Measurements from ENCODE around the gene CRIM1.

CRIM1 gene

GRCh38 chr2:36359067-36359466 lies 3.5 kb downstream of the CRIM1 start:
- H3K4me1 ChIP-seq (ENCODE audit: control insufficient read depth, insufficient read depth, low read depth, low read length): peaks cover 12% of the 10 kb centered on the region
- no peak overlapping the region for H2AFZ ChIP-seq (ENCODE audit: low read depth, low read length)
- H3K9me3 ChIP-seq (ENCODE audit: control insufficient read depth, low read length): no peaks in the 10 kb centered on the region
- no peaks in the 10 kb centered on the region for H3K79me1 ChIP-seq (replicated peaks; ENCODE audit: low read length, poor library complexity, severe bottlenecking)
- H3K4me2 ChIP-seq (ENCODE audit: low read length, poor library complexity, severe bottlenecking): peak overlapping the region; percentile 59
- no peak for DNase-seq
- no peak overlapping the region for H3K4ac ChIP-seq (ENCODE audit: low read depth in 1 of 2, low read length in 2 of 2)
- H3K27me3 ChIP-seq (ENCODE audit: control insufficient read depth in 1 of 2, insufficient read depth in 1 of 2, low read length in 2 of 2): no peaks in the 10 kb centered on the region
- H4K91ac ChIP-seq (ENCODE audit: low read length): no peak overlapping the region
- no peak overlapping the region for H2BK15ac ChIP-seq (ENCODE audit: low read depth, poor library complexity, severe bottlenecking)
- peak overlapping the region; percentile 85 for H3K27ac ChIP-seq (ENCODE audit: low read length, poor library complexity, severe bottlenecking)
- H3K18ac ChIP-seq (ENCODE audit: low read depth in 1 of 2, low read length in 2 of 2): no peak overlapping the region
- no peak overlapping the region for H2AK5ac ChIP-seq (ENCODE audit: low read length, severe bottlenecking)
- H2BK5ac ChIP-seq (ENCODE audit: low read depth, low read length, poor library complexity, severe bottlenecking): no peak overlapping the region
- H2BK12ac ChIP-seq (ENCODE audit: low read length in 2 of 2): no peak overlapping the region
- no peak overlapping the region for H3K14ac ChIP-seq (ENCODE audit: low read length in 2 of 2)
- H2BK120ac ChIP-seq (ENCODE audit: low read depth, low read length): no peak overlapping the region
- H3K4me3 ChIP-seq (ENCODE audit: insufficient read depth in 1 of 2, low read depth in 1 of 2, low read length in 2 of 2): peak overlapping the region in 1 of 2 experiments; percentile 86
- no peak overlapping the region for H4K8ac ChIP-seq (ENCODE audit: low read length)
- peak overlapping the region; percentile 90 for H3K9ac ChIP-seq (ENCODE audit: low read length)
- H3K36me3 ChIP-seq (ENCODE audit: control insufficient read depth in 1 of 2, insufficient read depth in 2 of 2, low read depth in 1 of 2, low read length in 2 of 2): no peaks in the 10 kb centered on the region
- 15% methylated on average over 2 of the region's 5 CpGs for WGBS
- no peak overlapping the region for H3K23ac ChIP-seq (ENCODE audit: low read length in 2 of 2)

- no peak overlapping the region for H3K23ac ChIP-seq (ENCODE audit: low read length in 2 of 2)
- no peaks in the 10 kb centered on the region for H3K36me3 ChIP-seq (ENCODE audit: control insufficient read depth in 1 of 2, insufficient read depth in 2 of 2, low read depth in 1 of 2, low read length in 2 of 2)
- H3K9ac ChIP-seq (ENCODE audit: low read length): peak overlapping the region; percentile 90
- H3K4me2 ChIP-seq (ENCODE audit: low read length, poor library complexity, severe bottlenecking): no peak overlapping the region
- H2AFZ ChIP-seq (ENCODE audit: low read depth, low read length): no peak overlapping the region
- no peaks in the 10 kb centered on the region for H3K9me3 ChIP-seq (ENCODE audit: control insufficient read depth, low read length)
- no peak overlapping the region for H4K91ac ChIP-seq (ENCODE audit: low read length)
- no peak overlapping the region for H3K14ac ChIP-seq (ENCODE audit: low read length in 2 of 2)
- no peak overlapping the region for H3K4ac ChIP-seq (ENCODE audit: low read depth in 1 of 2, low read length in 2 of 2)
- H2AK5ac ChIP-seq (ENCODE audit: low read length, severe bottlenecking): no peak overlapping the region
- 90% methylated on average over 2 of the region's 4 CpGs for WGBS
- no peak overlapping the region for H2BK5ac ChIP-seq (ENCODE audit: low read depth, low read length, poor library complexity, severe bottlenecking)
- H3K4me3 ChIP-seq (ENCODE audit: insufficient read depth in 1 of 2, low read depth in 1 of 2, low read length in 2 of 2): no peak overlapping the region
- H4K8ac ChIP-seq (ENCODE audit: low read length): no peak overlapping the region
- no peaks in the 10 kb centered on the region for H3K79me1 ChIP-seq (replicated peaks; ENCODE audit: low read length, poor library complexity, severe bottlenecking)
- no peak overlapping the region for H2BK120ac ChIP-seq (ENCODE audit: low read depth, low read length)
- peak overlapping the region; percentile 12 for H3K27ac ChIP-seq (ENCODE audit: low read length, poor library complexity, severe bottlenecking)
- H2BK15ac ChIP-seq (ENCODE audit: low read depth, poor library complexity, severe bottlenecking): no peak overlapping the region
- peak overlapping the region in 1 of 2 experiments; percentile 80 for H2BK12ac ChIP-seq (ENCODE audit: low read length in 2 of 2)
- no peaks in the 10 kb centered on the region for H3K27me3 ChIP-seq (ENCODE audit: control insufficient read depth in 1 of 2, insufficient read depth in 1 of 2, low read length in 2 of 2)
- H3K18ac ChIP-seq (ENCODE audit: low read depth in 1 of 2, low read length in 2 of 2): no peak overlapping the region
- DNase-seq: no peak
- peaks cover 10% of the 10 kb centered on the region for H3K4me1 ChIP-seq (ENCODE audit: control insufficient read depth, insufficient read depth, low read depth, low read length)
Observed at GRCh38 chr2:36360063-36360462, 4.5 kb downstream of the CRIM1 start.

- Histone ChIP-seq H3K23ac (ENCODE audit: low read length in 2 of 2) (no peak overlapping the region), H2BK12ac (ENCODE audit: low read length in 2 of 2) (no peak overlapping the region), H3K27me3 (ENCODE audit: control insufficient read depth in 1 of 2, insufficient read depth in 1 of 2, low read length in 2 of 2) (no peaks in the 10 kb centered on the region), H3K79me1 (replicated peaks; ENCODE audit: low read length, poor library complexity, severe bottlenecking) (no peaks in the 10 kb centered on the region), H2AFZ (ENCODE audit: low read depth, low read length) (no peak overlapping the region), H2BK15ac (ENCODE audit: low read depth, poor library complexity, severe bottlenecking) (no peak overlapping the region), H3K4me2 (ENCODE audit: low read length, poor library complexity, severe bottlenecking) (no peak overlapping the region), H3K4me1 (ENCODE audit: control insufficient read depth, insufficient read depth, low read depth, low read length) (peaks cover 15% of the 10 kb centered on the region), H3K9ac (ENCODE audit: low read length) (no peak overlapping the region), H3K14ac (ENCODE audit: low read length in 2 of 2) (no peak overlapping the region), H2BK5ac (ENCODE audit: low read depth, low read length, poor library complexity, severe bottlenecking) (no peak overlapping the region), H2AK5ac (ENCODE audit: low read length, severe bottlenecking) (no peak overlapping the region), H3K4me3 (ENCODE audit: insufficient read depth in 1 of 2, low read depth in 1 of 2, low read length in 2 of 2) (peak overlapping the region in 1 of 2 experiments; percentile 37), H3K9me3 (ENCODE audit: control insufficient read depth, low read length) (no peaks in the 10 kb centered on the region), H2BK120ac (ENCODE audit: low read depth, low read length) (no peak overlapping the region), H3K27ac (ENCODE audit: low read length, poor library complexity, severe bottlenecking) (no peak overlapping the region), H4K91ac (ENCODE audit: low read length) (no peak overlapping the region), H3K36me3 (ENCODE audit: control insufficient read depth in 1 of 2, insufficient read depth in 2 of 2, low read depth in 1 of 2, low read length in 2 of 2) (no peaks in the 10 kb centered on the region), H4K8ac (ENCODE audit: low read length) (no peak overlapping the region), H3K18ac (ENCODE audit: low read depth in 1 of 2, low read length in 2 of 2) (no peak overlapping the region), H3K4ac (ENCODE audit: low read depth in 1 of 2, low read length in 2 of 2) (no peak overlapping the region)
- no CpG with 5 or more reads among the region's 1 CpG for WGBS
- peak; percentile 7 for DNase-seq
Observed at GRCh38 chr2:36360834-36361233, 5.3 kb downstream of the CRIM1 start.

- H2BK12ac ChIP-seq (ENCODE audit: low read length in 2 of 2): no peak overlapping the region
- peak overlapping the region in 1 of 2 experiments; percentile 37 for H3K4me3 ChIP-seq (ENCODE audit: insufficient read depth in 1 of 2, low read depth in 1 of 2, low read length in 2 of 2)
- no peak overlapping the region for H2AK5ac ChIP-seq (ENCODE audit: low read length, severe bottlenecking)
- no peak overlapping the region for H3K4ac ChIP-seq (ENCODE audit: low read depth in 1 of 2, low read length in 2 of 2)
- peak overlapping the region in 1 of 2 experiments; percentile 59 for H3K18ac ChIP-seq (ENCODE audit: low read depth in 1 of 2, low read length in 2 of 2)
- H4K8ac ChIP-seq (ENCODE audit: low read length): no peak overlapping the region
- WGBS: 98% methylated on average over 2 of the region's 3 CpGs
- H3K27me3 ChIP-seq (ENCODE audit: control insufficient read depth in 1 of 2, insufficient read depth in 1 of 2, low read length in 2 of 2): no peaks in the 10 kb centered on the region
- DNase-seq: peak; percentile 22
- no peak overlapping the region for H3K14ac ChIP-seq (ENCODE audit: low read length in 2 of 2)
- no peak overlapping the region for H2BK15ac ChIP-seq (ENCODE audit: low read depth, poor library complexity, severe bottlenecking)
- no peak overlapping the region for H2BK5ac ChIP-seq (ENCODE audit: low read depth, low read length, poor library complexity, severe bottlenecking)
- H3K27ac ChIP-seq (ENCODE audit: low read length, poor library complexity, severe bottlenecking): no peak overlapping the region
- no peaks in the 10 kb centered on the region for H3K36me3 ChIP-seq (ENCODE audit: control insufficient read depth in 1 of 2, insufficient read depth in 2 of 2, low read depth in 1 of 2, low read length in 2 of 2)
- no peaks in the 10 kb centered on the region for H3K9me3 ChIP-seq (ENCODE audit: control insufficient read depth, low read length)
- no peak overlapping the region for H2BK120ac ChIP-seq (ENCODE audit: low read depth, low read length)
- H3K23ac ChIP-seq (ENCODE audit: low read length in 2 of 2): no peak overlapping the region
- peaks cover 15% of the 10 kb centered on the region for H3K4me1 ChIP-seq (ENCODE audit: control insufficient read depth, insufficient read depth, low read depth, low read length)
- no peak overlapping the region for H3K4me2 ChIP-seq (ENCODE audit: low read length, poor library complexity, severe bottlenecking)
- no peak overlapping the region for H2AFZ ChIP-seq (ENCODE audit: low read depth, low read length)
- H3K9ac ChIP-seq (ENCODE audit: low read length): no peak overlapping the region
- no peak overlapping the region for H4K91ac ChIP-seq (ENCODE audit: low read length)
- no peaks in the 10 kb centered on the region for H3K79me1 ChIP-seq (replicated peaks; ENCODE audit: low read length, poor library complexity, severe bottlenecking)
Observed at GRCh38 chr2:36361396-36361795, 5.8 kb downstream of the CRIM1 start.

Data from mesenchymal stem cell (in vitro differentiated cells and primary cell).